CD4-positive, alpha-beta T cell (primary cell): ENCODE measurements around the gene SMC4. TPM values are rescaled to one million over a fixed set of nuclear protein-coding genes. Genes with fewer than 3 reads are reported as not detected.
A peak's percentile ranks its signal among the peaks of the same experiment; 100 is the strongest.

Experiments
- ATAC-seq: fragments of 200-7000 bp; cut with Tn5 transposase; one replicate; pipeline ENCODE4 v1.10.0; 2022; ENCODE audit warnings: mild to moderate bottlenecking; ENCODE audit not compliant: poor library complexity
- CTCF ChIA-PET: fragments of 350-600 bp; sonication (Branson Sonifier 250); formaldehyde crosslinking; loops from one replicate; lab custom pipeline; 2021; ENCODE audit warnings: antibody characterized with exemption, inconsistent platforms; lab: Charles Lee
- POLR2A ChIA-PET: fragments of 350-600 bp; sonication (Branson Sonifier 250); formaldehyde crosslinking; loops from one replicate; lab custom pipeline; 2021; ENCODE audit warnings: antibody characterized with exemption, inconsistent platforms; lab: Charles Lee
- DNase-seq, 14 experiments: peaks; one replicate each; pipeline ENCODE4 v3.0.0-alpha.2; 2013 to 2020; ENCODE audit warnings: mixed read lengths in 2 of 14
- H3K27ac ChIP-seq, 2 donors: one replicate each; pipeline versions ENCODE4 v1.5.1 to v1.7.0; 2013; ENCODE audit warnings: low read length in 2 of 2, low read depth in 1 of 2, mild to moderate bottlenecking in 1 of 2
- H3K27me3 ChIP-seq, 2 experiments: 1 replicate in 1 of 2; 2 replicates in 1 of 2; pipeline versions ENCODE4 v1.6.1 to v1.7.0; 2013; ENCODE audit warnings: low read length in 2 of 2, control low read depth in 1 of 2, mild to moderate bottlenecking in 1 of 2, moderate library complexity in 1 of 2; ENCODE audit not compliant: insufficient read depth in 2 of 2, control insufficient read depth in 1 of 2
- H3K36me3 ChIP-seq: one replicate; pipeline ENCODE4 v1.6.1; 2013; ENCODE audit warnings: low read length, control low read depth; ENCODE audit not compliant: insufficient read depth
- H3K4me1 ChIP-seq: one replicate; pipeline ENCODE4 v1.6.1; 2013; ENCODE audit warnings: low read length, control low read depth; ENCODE audit not compliant: insufficient read depth
- H3K4me3 ChIP-seq: one replicate; pipeline ENCODE4 v1.5.1; 2013; ENCODE audit warnings: mild to moderate bottlenecking, low read length, moderate library complexity
- H3K9me3 ChIP-seq, 2 experiments: 1 replicate in 1 of 2; 2 replicates in 1 of 2; pipeline versions ENCODE4 v1.6.1 to v1.7.0; 2013; ENCODE audit warnings: low read length in 2 of 2, mild to moderate bottlenecking in 2 of 2, control low read depth in 1 of 2, moderate library complexity in 1 of 2; ENCODE audit not compliant: control insufficient read depth in 1 of 2, insufficient read depth in 1 of 2
- H3K27ac Mint-ChIP-seq: one replicate; pipeline ENCODE4 v1.8.0; 2020; ENCODE audit warnings: mixed read lengths
- H3K27me3 Mint-ChIP-seq: one replicate; pipeline ENCODE4 v1.8.0; 2021; ENCODE audit warnings: mixed read lengths
- H3K36me3 Mint-ChIP-seq: one replicate; pipeline ENCODE4 v1.8.0; 2021; ENCODE audit warnings: low read depth, mixed read lengths
- H3K4me1 Mint-ChIP-seq: one replicate; pipeline ENCODE4 v1.8.0; 2021; ENCODE audit warnings: low read depth, mixed read lengths
- H3K4me3 Mint-ChIP-seq: one replicate; pipeline ENCODE4 v1.8.0; 2020; ENCODE audit warnings: mild to moderate bottlenecking, mixed read lengths
- H3K9me3 Mint-ChIP-seq: one replicate; pipeline ENCODE4 v1.8.0; 2020; ENCODE audit warnings: mixed read lengths
- CTCF ChIP-seq: fragments of 200-600 bp; IDR thresholded peaks from one replicate; pipeline ENCODE4 v1.8.0; 2022; ENCODE audit warnings: antibody characterized with exemption, mild to moderate bottlenecking
- intact Hi-C, 2 experiments: fragments of 100-400 bp; cut with DNase I in 1 of 2; cut with micrococcal nuclease in 1 of 2; formaldehyde crosslinking; loops; one replicate each; pipeline versions ENCODE4 v1.15.1 to v1.9.0; 2023 to 2025; cut with DNase I, micrococcal nuclease
- total RNA-seq, 174 experiments: library from RNA in 2 of 174; stranded (reverse) in 2 of 174; gene quantifications; one replicate each; pipeline ENCODE4 v1.2.3 and lab custom pipeline; 2021 to 2026

Gene SMC4
- total RNA-seq, 2 experiments from 2014 or later = 52.3 to 58.8 TPM

GRCh38 chr3:160370987-160371857 is 28.2 kb upstream of the SMC4 start:
- no peak for TF ChIP-seq CTCF
- peak overlapping the region in 1 of 2 donors; percentile 7 for H3K27ac ChIP-seq
- Mint-ChIP-seq H3K9me3 (no peaks in the 10 kb centered on the region), H3K36me3 (peaks cover 34% of the 10 kb centered on the region), H3K4me3 (no peak overlapping the region), H3K4me1 (peaks cover 38% of the 10 kb centered on the region), H3K27me3 (no peaks in the 10 kb centered on the region), H3K27ac (peak overlapping the region; percentile 32)
- H3K4me1 ChIP-seq = no peaks in the 10 kb centered on the region
- ATAC-seq (no peak), DNase-seq (no peak)
- H3K27me3 ChIP-seq = no peaks in the 10 kb centered on the region
- POLR2A ChIA-PET = no interaction called here
- no peaks in the 10 kb centered on the region for H3K9me3 ChIP-seq
- no peak overlapping the region for H3K4me3 ChIP-seq
- H3K36me3 ChIP-seq = peaks cover 9% of the 10 kb centered on the region
- CTCF ChIA-PET = interaction anchor here (0.6 kb wide), 1 partner anchor 339 kb away, joined by 3 read pairs; no protein-coding TSS in a partner anchor
- intact Hi-C loops = no loop called here

GRCh38 chr3:160372780-160373179 is 26.7 kb upstream of the SMC4 start:
- no peak for TF ChIP-seq CTCF
- POLR2A ChIA-PET = no interaction called here
- H3K4me3 Mint-ChIP-seq = no peak overlapping the region

GRCh38 chr3:160373655-160374054 is 25.8 kb upstream of the SMC4 start:
- peaks cover 9% of the 10 kb centered on the region for H3K36me3 ChIP-seq
- Mint-ChIP-seq H3K4me1 (peaks cover 30% of the 10 kb centered on the region), H3K4me3 (no peak overlapping the region), H3K36me3 (peaks cover 53% of the 10 kb centered on the region), H3K9me3 (no peaks in the 10 kb centered on the region), H3K27me3 (no peaks in the 10 kb centered on the region), H3K27ac (no peak overlapping the region)
- H3K27ac ChIP-seq = no peak overlapping the region
- ATAC-seq (no peak), DNase-seq (no peak)
- ChIA-PET CTCF (no interaction called here), POLR2A (no interaction called here)
- no peak overlapping the region for H3K4me3 ChIP-seq
- H3K9me3 ChIP-seq = no peaks in the 10 kb centered on the region
- intact Hi-C loops = no loop called here
- H3K27me3 ChIP-seq = no peaks in the 10 kb centered on the region
- TF ChIP-seq CTCF = no peak
- H3K4me1 ChIP-seq = no peaks in the 10 kb centered on the region

More at GRCh38 chr3:160372780-160373179, 26.7 kb upstream of the SMC4 start:
- no peak overlapping the region for H3K27ac ChIP-seq
- Mint-ChIP-seq H3K9me3 (no peaks in the 10 kb centered on the region), H3K4me1 (peaks cover 38% of the 10 kb centered on the region), H3K27me3 (no peaks in the 10 kb centered on the region), H3K36me3 (peaks cover 47% of the 10 kb centered on the region), H3K27ac (no peak overlapping the region)
- CTCF ChIA-PET = no interaction called here
- no peaks in the 10 kb centered on the region for H3K9me3 ChIP-seq
- H3K27me3 ChIP-seq = no peaks in the 10 kb centered on the region
- no peaks in the 10 kb centered on the region for H3K4me1 ChIP-seq
- intact Hi-C loops = no loop called here
- H3K36me3 ChIP-seq = peaks cover 9% of the 10 kb centered on the region
- H3K4me3 ChIP-seq = no peak overlapping the region
- no peak for ATAC-seq
- DNase-seq = no peak
